CD4-positive, alpha-beta T cell treated with Interleukin-17A for 1 hour (primary cell): Measurements from ENCODE around the gene CGNL1.
A peak's percentile ranks its signal among the peaks of the same experiment; 100 is the strongest.

Experiments
- DNase-seq: peaks from one replicate; pipeline ENCODE4 v3.0.0-alpha.2; 2020

CGNL1 gene

GRCh38 chr15:57500979-57501576 is 124.8 kb downstream of the CGNL1 start:
- DNase-seq, result no peak

DNA sequence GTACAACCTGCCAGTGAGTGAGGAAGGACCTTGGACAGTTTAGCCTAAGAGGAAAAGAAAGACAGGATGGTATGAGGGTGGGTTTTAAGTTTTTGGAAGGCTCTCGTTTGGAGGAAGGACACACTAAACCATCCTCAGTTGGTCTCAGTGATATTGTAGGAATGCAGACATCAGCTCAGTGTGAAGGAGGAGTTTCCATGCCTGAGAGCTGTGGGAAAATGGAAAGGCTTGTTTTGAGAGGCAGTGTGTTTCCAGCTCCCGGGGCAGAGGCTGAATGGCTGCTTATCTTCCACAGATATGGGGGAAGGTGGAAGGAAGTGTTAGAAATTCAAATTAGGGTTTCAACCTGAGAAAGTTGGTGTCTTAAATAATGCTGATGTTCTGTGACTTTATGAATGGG is 125.8 kb downstream of the CGNL1 start:
- DNase-seq, result no peak

GRCh38 chr15:57503051-57503702 is 126.9 kb downstream of the CGNL1 start:
- DNase-seq, result no peak

GRCh38 chr15:57503911-57504598 is 127.8 kb downstream of the CGNL1 start:
- no peak for DNase-seq

DNA sequence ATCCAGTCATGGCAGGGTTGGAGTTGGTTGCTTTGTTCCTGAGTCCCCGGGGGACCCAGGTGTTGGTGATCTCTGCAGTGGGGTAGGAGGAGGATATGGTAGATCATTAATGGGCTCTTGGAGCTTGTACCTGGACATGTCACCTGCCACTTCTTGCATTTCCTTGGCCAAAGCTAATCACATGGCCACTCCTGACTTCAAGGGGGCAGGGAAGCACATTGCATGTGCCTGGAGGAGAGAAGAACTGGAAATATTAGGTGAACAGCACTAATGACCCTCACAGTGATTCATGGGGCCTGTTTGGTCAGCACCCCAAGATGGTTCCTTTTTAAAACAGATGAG is 128.3 kb downstream of the CGNL1 start:
- DNase-seq, result no peak

GRCh38 chr15:57505056-57505715 is 128.9 kb downstream of the CGNL1 start:
- no peak for DNase-seq

DNA sequence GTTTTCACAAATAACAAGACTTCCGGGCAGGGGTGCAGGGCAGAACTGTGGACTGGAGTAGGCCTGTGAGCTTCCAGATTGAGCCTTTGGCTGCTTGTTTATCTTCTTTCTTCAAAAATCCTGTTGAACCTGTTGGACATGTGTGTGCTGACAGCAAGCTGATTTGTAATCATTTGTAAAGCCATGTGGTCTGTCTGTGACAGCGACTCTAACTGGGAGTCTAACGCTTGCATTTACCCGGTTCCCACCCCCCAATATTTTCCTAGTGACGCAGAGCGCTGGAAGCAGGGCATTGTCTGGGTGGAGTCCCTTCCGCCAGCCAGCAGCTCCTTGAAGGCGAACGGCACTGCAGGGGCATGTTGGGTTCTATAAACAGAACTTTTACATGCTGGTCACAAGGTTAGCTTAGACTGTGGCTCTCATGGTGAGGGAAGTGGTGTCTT is 129.7 kb downstream of the CGNL1 start:
- DNase-seq, result no peak

GRCh38 chr15:57506422-57506821 is 130.1 kb downstream of the CGNL1 start:
- no peak for DNase-seq

- no peak for DNase-seq
Measured at GRCh38 chr15:57507111-57507510, 130.8 kb downstream of the CGNL1 start.

DNA sequence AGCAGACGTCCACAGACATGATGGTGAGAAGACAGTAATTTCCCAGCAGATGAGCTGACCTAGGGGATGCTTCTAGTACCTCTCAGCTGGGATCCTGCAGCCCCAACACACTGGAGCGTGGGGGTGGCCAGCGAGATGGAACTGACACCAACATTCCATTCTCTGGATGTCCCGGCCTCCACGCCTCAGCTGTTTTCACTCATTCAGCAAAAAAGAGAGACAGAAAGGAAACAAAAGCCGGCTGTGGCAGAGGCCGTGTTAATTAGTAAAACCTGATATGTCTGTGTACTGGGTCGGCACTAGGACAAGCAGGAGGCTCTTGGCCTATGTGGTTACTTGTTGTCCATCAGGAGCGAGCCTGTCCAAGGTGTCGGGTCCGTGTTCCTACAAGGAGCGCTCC is 132.8 kb downstream of the CGNL1 start:
- DNase-seq, result no peak

- no peak for DNase-seq
Measured at GRCh38 chr15:57509965-57510364, 133.7 kb downstream of the CGNL1 start.

DNA sequence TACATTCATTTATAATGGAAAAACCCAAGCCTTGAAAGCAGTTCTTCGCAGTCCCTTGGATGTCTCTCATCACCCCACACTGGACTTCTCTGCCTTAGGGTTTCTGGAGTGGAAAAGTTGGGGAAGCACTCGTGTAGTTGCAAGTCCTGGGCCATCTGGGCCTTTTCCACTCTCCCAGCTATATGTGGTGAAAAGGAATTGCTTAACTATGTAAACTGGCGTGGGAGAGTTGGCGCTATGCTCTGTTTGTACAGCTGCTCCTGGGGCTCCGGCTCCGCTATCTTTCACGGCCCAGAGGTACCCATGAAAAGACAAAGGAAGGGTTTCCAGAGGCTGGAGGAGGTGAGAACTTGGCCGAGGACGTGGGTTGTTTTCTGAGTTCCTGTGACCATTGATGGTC is 134.3 kb downstream of the CGNL1 start:
- no peak for DNase-seq

DNA sequence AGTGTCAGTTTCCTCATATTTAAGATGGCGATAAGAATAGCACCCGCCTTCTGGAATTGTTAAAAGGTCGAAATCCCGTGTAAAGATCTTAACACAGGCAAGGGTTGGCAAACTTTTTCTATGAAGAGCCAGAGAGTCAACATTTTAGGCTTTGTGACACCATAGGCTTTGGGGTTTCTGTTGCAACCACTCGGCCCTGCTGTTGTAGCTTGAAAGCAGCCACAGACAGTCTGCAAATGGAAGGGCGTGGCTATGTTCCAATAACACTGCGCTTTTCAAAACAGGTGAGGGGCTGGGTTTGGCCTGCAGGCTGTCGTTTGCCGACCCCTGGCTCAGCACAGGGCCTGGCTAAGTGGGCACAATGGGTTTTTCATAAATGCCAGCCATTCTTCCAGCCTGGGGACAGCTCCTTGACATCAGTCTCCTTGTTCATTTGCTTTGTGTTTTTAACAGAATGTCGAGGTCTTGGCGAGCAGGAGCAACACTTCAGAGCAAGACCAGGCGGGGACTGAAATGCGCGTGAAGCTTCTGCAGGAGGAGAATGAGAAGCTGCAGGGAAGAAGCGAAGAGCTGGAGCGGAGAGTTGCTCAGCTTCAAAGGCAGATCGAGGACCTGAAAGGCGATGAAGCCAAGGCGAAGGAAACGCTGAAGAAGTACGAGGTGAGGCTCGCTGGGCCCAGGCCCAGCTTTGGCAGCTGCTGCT is 140.2 kb downstream of the CGNL1 start:
- DNase-seq, result no peak

DNA sequence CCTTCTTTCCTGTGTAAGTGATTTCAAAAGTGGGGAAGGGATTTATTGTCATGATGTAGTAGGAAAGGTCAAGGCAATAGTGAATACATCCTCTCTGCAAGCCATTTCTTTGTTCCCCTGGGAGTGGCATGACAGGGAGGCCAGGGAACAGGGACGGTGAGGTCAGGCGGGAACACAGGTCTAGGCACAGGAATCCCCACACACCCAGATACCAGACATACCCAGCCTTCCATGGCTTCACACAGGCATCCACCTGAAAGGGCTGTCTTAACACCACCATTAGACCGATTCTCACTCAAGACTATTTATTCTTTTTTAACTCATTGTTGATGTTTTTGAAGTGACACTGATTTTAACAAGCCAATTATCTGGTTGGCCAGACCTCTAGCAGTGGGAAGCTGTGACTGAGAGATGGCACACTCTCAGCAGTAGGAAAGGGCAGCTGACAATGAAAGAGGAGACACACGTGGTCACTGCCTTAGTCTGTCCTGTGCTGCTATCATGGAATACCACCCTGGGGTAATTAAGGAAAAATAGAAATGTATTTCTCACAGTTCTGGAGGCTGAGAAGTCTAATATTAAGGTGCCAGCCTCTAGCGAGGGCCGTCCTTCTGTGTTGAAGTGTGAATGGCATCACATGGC is 140.8 kb downstream of the CGNL1 start:
- DNase-seq, result no peak

- DNase-seq, result no peak
Measured at GRCh38 chr15:57518779-57519405, 142.6 kb downstream of the CGNL1 start.

DNA sequence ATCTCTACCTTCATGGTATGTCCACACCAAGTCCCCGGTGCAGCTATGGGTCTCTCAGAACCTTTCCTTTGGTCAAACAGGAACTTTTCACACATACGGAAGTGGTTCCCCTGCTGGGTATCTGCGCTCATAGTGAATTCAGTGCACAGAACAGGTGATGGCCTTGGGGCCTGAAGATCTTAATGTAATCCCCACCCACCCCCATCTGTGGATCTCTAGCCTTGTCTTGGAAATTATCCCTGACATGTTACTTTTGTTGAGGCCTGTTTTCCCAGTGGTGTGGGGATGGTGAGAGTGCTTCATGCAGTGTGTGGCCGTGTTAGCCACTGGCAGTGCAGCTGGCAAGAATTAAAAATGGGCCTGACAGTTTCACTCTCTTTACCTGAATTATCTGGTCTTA is 143.5 kb downstream of the CGNL1 start:
- no peak for DNase-seq

GRCh38 chr15:57521503-57521902 is 145.2 kb downstream of the CGNL1 start:
- DNase-seq, result no peak

DNA sequence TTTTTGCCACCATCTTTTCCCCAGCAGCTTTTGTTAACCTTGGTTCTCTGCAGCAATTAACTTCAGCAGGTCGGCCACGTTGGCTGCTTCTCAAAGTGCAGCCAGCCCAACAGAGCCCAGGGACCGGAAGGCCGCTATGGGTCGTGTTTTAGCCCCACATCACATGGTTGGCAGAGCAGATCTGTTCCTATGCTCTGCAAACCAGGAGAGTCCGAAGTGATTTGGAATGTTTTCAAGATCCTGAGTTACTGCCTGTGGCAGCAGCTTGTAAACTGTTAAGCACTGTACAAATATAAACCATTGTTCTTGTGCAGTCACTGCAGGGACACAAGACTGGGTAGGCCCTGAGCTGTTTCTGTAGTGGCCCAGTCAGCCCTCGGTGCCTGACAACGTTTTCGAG is 145.8 kb downstream of the CGNL1 start:
- DNase-seq, result no peak

- no peak for DNase-seq
Measured at GRCh38 chr15:57525581-57525980, 149.3 kb downstream of the CGNL1 start.

DNA sequence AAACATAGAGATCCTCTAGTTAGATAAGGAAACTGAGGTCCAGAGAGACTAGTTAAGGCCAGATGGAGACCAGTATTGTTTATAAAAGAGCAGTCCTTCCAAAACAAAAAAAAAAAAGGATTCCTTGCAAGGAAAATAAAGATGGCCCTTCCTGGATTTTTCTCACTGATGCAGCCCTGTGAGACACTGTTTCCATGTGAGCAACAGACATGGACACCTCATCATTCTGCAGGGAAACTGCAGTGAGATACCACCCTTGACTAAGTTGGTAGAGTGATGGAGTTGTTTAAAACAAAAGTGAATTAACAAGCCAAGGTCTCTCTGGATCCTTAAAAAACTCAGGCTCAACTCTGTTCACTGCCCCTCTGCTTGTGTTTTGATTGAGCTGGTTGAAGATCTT is 149.8 kb downstream of the CGNL1 start:
- no peak for DNase-seq

- DNase-seq, result no peak
Measured at GRCh38 chr15:57526615-57527014, 150.3 kb downstream of the CGNL1 start.

DNA sequence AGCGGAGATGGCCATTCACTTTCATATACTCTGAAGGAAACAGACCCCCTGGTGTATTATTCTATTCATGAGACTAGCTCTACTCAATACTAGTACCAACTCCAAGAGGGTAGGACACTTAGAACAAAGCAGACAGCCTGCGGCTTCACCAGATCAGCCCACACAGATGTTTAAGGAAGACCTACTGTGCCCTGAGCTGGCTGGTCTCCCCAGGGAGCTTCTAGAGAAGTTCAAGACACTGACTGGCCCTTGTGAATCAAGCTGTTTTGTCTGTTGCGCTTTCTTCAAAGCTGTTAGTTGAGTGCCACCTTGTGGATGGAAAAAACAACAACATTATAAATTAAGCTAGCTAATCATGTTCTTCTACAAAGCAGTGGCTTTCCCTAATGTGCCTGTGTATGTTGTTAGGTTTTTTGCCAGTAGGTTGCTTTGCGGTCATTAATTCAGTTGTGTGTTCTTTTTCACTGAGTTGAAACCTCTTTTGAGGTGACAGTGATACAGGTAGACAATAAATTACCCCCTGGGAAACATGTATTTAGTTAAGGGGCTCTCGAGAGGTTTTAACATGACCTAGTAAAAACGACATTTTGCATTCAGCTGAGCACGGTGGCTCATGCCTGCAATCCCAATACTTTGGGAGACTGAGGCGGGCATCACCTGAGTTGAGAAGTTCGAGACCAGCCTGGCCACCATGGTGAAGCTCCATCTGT is 151.2 kb downstream of the CGNL1 start:
- DNase-seq, result peak; percentile 43
